ENCODE results near the gene CTDSP2. TPM values are rescaled to one million over a fixed set of nuclear protein-coding genes. Genes with fewer than 3 reads are reported as not detected.
"Not testable (repeated sequence)": the region's sequence is repeated elsewhere in the genome, so short reads cannot be mapped to it uniquely, and the experiment has no call there.

Gene CTDSP2
- total RNA-seq, 2 experiments from 2014 or later, result 94.6 to 99.8 TPM

DNA sequence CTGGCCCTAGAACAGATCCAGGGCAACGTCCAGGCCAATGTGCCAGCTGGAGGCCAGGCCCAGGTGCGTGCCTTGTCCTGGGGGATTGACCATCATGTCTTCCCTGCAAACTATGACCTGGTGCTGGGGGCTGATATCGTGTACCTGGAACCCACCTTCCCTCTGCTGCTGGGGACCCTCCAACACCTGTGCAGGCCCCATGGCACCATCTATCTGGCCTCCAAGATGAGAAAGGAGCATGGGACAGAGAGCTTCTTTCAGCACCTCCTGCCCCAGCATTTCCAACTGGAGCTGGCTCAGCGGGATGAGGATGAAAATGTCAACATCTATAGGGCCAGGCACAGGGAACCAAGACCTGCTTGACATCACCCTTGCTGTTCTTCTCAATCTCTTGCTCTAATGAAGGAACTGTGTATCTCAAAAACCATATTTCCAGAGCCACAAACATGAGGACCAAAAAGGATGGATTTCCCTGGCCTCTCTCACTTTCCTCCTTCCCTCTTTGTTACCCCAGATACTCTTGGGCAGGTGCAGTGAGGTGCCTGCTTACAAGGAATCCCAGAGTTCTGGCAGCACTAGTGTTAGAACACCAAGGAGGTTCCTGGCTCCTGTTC, 66.1 kb downstream of the CTDSP2 start:
- intact Hi-C loops (cut with micrococcal nuclease), result loop anchor here (5.0 kb wide), 1 partner anchor 198 kb away; no protein-coding TSS in a partner anchor
- peaks cover 11% of the 10 kb centered on the region for H3K36me3 Mint-ChIP-seq (ENCODE audit: low read depth)
- CTCF ChIA-PET, result interaction anchor here (1.2 to 1.9 kb wide), 5 partner anchors 16 to 57 kb away, joined by 3 to 6 read pairs (median 4); no protein-coding TSS in a partner anchor
- DNase-seq, result no peak
- H3K27ac Mint-ChIP-seq, result no peak overlapping the region
- peaks cover 27% of the 10 kb centered on the region for H3K4me1 Mint-ChIP-seq (ENCODE audit: low read depth)
- H3K27me3 Mint-ChIP-seq (ENCODE audit: low read depth), result no peaks in the 10 kb centered on the region
- H3K9me3 Mint-ChIP-seq, result no peaks in the 10 kb centered on the region
- H3K4me3 Mint-ChIP-seq, result no peak overlapping the region

DNA sequence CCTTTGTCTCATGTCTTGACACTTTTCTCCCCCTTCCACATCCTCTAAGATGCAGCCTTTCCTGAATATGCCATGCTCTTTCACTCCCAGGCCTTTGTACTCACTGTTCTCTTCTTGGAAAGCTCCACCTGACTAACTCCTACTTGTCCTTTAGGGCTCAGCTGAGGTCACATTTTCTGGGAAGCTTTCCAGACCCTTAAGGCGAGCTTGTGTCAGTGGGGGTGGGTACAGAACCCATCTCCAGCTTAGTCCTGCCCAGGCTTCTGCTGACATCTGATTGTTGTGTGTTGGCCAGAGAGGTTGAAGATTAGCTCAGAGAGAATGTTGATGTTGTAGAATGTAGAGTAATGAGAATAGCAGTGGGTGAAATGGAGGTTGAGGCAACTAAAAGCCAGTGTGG, 66.8 kb downstream of the CTDSP2 start:
- Mint-ChIP-seq H3K27me3 (ENCODE audit: low read depth) (no peaks in the 10 kb centered on the region), H3K9me3 (no peaks in the 10 kb centered on the region), H3K4me1 (ENCODE audit: low read depth) (peaks cover 27% of the 10 kb centered on the region), H3K4me3 (no peak overlapping the region), H3K36me3 (ENCODE audit: low read depth) (peaks cover 11% of the 10 kb centered on the region), H3K27ac (no peak overlapping the region)
- CTCF ChIA-PET, result interaction anchor here (0.8 to 1.2 kb wide), 3 partner anchors 15 to 47 kb away, joined by 3 to 5 read pairs (median 4); no protein-coding TSS in a partner anchor
- DNase-seq, result no peak
- intact Hi-C loops (cut with micrococcal nuclease), result loop anchor here (5.0 kb wide), 1 partner anchor 197 kb away; no protein-coding TSS in a partner anchor

DNA sequence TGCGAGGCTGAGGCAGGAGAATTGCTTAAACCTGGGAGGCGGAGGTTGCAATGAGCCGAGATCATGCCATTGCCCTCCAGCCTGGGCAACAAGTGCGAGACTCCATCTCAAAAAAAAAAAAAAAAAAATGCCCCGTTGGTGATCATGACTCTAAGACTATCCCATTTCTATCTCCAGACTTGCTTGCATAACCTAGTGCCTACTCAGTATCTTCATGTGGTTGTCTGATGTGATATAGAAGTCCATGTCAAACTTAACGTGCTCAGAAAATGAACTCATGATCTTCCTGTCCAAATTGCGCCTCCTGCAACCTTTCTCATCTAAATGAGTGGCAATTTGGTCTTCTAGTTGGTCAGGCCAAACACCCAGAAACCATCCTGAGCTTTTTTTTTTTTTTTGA, 68.6 kb downstream of the CTDSP2 start:
- Mint-ChIP-seq H3K4me3 (no peak overlapping the region), H3K27ac (no peak overlapping the region), H3K9me3 (no peaks in the 10 kb centered on the region), H3K4me1 (ENCODE audit: low read depth) (peaks cover 26% of the 10 kb centered on the region), H3K27me3 (ENCODE audit: low read depth) (peaks cover under 1% of the 10 kb centered on the region), H3K36me3 (ENCODE audit: low read depth) (peaks cover 9% of the 10 kb centered on the region)
- CTCF ChIA-PET, result interaction anchor here (0.7 to 1.4 kb wide), 4 partner anchors 11 to 1019 kb away, joined by 3 to 5 read pairs (median 4); partner anchors contain the start of gene CYP27B1
- intact Hi-C loops (cut with micrococcal nuclease), result no loop called here
- DNase-seq, result no peak

DNA sequence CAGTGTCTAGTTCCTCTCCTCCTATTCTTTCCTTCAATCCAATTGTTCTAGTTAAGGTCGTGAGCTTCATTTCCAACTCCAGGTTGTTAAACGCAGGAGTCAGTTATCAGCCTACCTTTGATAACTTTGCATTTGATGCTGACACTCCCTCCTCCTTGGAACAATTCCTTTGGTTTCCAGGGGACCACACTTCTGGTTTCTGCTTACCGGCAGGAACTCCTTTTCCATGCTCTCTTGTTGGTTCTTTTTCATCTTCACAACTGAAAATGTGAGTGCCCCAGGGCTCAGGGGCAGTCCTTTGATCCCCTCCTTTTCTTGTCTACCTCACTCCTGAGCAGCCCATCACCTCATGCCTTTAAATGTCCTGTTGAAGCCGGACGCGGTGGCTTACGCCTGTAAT, 69.2 kb downstream of the CTDSP2 start:
- CTCF ChIA-PET, result interaction anchor here (0.7 to 1.4 kb wide), 2 partner anchors 11 to 1018 kb away, joined by 3 to 5 read pairs; partner anchors contain the start of gene CYP27B1
- Mint-ChIP-seq H3K27me3 (ENCODE audit: low read depth) (peaks cover 2% of the 10 kb centered on the region), H3K4me3 (no peak overlapping the region), H3K4me1 (ENCODE audit: low read depth) (peaks cover 23% of the 10 kb centered on the region), H3K27ac (no peak overlapping the region), H3K9me3 (no peaks in the 10 kb centered on the region), H3K36me3 (ENCODE audit: low read depth) (peaks cover 5% of the 10 kb centered on the region)
- no peak for DNase-seq
- intact Hi-C loops (cut with micrococcal nuclease), result no loop called here

DNA sequence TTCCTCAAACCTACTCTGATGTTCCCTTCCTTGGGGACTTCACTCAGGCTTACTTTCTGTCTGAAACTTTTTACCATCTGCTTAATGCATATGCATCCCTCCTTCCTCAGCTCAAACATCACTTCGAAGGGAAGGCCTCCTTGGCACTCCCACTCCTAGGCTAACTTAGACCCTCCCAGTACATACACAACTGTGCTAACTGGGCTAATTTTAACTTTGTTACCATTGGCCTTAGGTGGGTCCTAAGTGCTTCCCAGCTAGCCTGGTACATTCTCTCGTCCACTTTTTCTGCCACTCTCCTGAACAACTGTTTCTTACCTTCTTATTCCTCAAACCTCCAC, 70.3 kb downstream of the CTDSP2 start:
- no peaks in the 10 kb centered on the region for H3K9me3 Mint-ChIP-seq
- CTCF ChIA-PET, result interaction anchor here (1.1 to 1.2 kb wide), 2 partner anchors 17 to 27 kb away, joined by 3 to 5 read pairs; no protein-coding TSS in a partner anchor
- H3K27me3 Mint-ChIP-seq (ENCODE audit: low read depth), result peaks cover 2% of the 10 kb centered on the region
- H3K4me3 Mint-ChIP-seq, result no peak overlapping the region
- intact Hi-C loops (cut with micrococcal nuclease), result no loop called here
- H3K4me1 Mint-ChIP-seq (ENCODE audit: low read depth), result peaks cover 19% of the 10 kb centered on the region
- peaks cover 10% of the 10 kb centered on the region for H3K36me3 Mint-ChIP-seq (ENCODE audit: low read depth)
- DNase-seq, result no peak
- H3K27ac Mint-ChIP-seq, result no peak overlapping the region

DNA sequence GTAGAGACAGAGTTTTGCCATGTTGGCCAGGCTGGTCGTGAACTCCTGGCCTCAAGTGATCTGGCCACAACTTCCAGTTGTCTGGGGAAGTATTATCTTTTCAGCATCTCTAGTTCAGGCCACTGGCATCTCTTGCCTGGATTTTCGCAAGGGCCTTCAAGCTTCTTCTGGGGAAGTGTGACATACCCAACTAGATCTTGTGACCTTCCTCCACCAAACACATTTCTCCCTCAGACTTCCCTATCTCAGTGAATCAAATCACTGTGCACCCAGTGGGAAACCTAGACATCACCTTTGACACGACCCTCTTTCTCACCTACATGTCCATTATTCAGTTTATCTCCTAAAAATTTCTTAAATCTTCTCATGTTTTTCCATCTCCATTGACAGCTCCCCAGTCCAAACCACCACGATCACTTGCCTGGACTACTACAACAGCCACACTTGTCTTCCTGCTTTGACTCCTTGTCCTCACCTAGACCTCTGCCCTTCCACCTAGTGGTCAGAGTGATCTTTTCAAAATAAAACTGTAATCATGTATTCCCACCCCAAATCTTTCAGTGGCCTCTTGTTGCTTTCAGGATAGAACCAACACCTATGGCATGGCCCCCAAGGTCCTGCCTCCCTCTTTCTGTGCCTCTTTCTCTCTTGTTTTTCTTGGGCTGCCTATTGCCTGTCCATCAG, 70.8 kb downstream of the CTDSP2 start:
- H3K27me3 Mint-ChIP-seq (ENCODE audit: low read depth), result peaks cover 2% of the 10 kb centered on the region
- intact Hi-C loops (cut with micrococcal nuclease), result no loop called here
- peaks cover 10% of the 10 kb centered on the region for H3K36me3 Mint-ChIP-seq (ENCODE audit: low read depth)
- DNase-seq, result no peak
- H3K4me1 Mint-ChIP-seq (ENCODE audit: low read depth), result peaks cover 23% of the 10 kb centered on the region
- CTCF ChIA-PET, result interaction anchor here (0.7 to 1.2 kb wide), 3 partner anchors 11 to 27 kb away, joined by 3 to 5 read pairs (median 3); no protein-coding TSS in a partner anchor
- no peak overlapping the region for H3K4me3 Mint-ChIP-seq
- H3K9me3 Mint-ChIP-seq, result no peaks in the 10 kb centered on the region
- no peak overlapping the region for H3K27ac Mint-ChIP-seq

DNA sequence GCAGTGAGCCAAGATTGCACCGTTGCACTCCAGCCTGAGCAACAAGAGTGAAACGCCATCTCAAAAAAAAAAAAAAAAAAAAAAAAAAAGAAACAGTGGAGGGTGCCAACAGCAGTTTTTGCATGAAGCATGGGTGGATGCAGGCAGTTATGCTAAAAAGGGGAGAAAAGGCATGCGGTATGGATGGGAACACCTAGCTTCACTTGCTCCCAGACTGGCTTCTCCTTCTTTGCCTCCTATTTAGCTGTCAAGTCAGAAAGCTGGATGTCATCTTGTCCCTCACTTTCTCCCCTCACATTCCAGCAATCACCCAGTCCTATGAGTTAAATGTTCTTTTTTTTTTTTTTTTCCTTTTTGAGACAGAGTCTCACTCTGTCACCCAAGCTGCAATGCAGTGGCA, 71.5 kb downstream of the CTDSP2 start:
- Mint-ChIP-seq H3K27me3 (ENCODE audit: low read depth) (peaks cover 2% of the 10 kb centered on the region), H3K36me3 (ENCODE audit: low read depth) (peaks cover 13% of the 10 kb centered on the region), H3K9me3 (no peaks in the 10 kb centered on the region), H3K4me1 (ENCODE audit: low read depth) (peaks cover 22% of the 10 kb centered on the region), H3K4me3 (no peak overlapping the region), H3K27ac (no peak overlapping the region)
- CTCF ChIA-PET, result interaction anchor here (0.6 to 1.2 kb wide), 3 partner anchors 15 to 51 kb away, joined by 3 to 5 read pairs (median 3); no protein-coding TSS in a partner anchor
- intact Hi-C loops (cut with micrococcal nuclease), result no loop called here
- no peak for DNase-seq

DNA sequence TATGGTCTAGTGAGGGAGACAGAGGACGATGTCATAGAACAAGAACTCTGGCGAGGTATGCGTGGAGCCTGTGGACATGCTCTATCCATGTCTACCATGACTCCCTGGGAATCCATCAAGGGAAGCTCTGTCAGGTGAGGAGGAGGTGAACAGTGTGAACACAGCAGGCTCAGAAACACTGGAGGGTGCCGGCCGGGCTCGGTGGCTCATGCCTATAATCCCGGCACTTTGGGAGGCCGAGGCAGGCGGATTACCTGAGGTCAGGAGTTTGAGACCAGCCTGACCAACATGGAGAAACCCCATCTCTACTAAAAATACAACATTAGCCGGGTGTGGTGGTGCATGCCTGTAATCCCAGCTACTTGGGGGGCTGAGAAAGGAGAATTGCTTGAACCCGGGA, 71.9 kb downstream of the CTDSP2 start:
- H3K27ac Mint-ChIP-seq; intact Hi-C loops (cut with micrococcal nuclease); H3K27me3 Mint-ChIP-seq (ENCODE audit: low read depth); H3K9me3 Mint-ChIP-seq; DNase-seq; H3K4me3 Mint-ChIP-seq: not testable (repeated sequence)
- CTCF ChIA-PET, result interaction anchor here (0.6 kb wide), 1 partner anchor 51 kb away, joined by 3 read pairs; no protein-coding TSS in a partner anchor
- Mint-ChIP-seq H3K36me3 (ENCODE audit: low read depth) (peaks cover 15% of the 10 kb centered on the region), H3K4me1 (ENCODE audit: low read depth) (peaks cover 22% of the 10 kb centered on the region)

DNA sequence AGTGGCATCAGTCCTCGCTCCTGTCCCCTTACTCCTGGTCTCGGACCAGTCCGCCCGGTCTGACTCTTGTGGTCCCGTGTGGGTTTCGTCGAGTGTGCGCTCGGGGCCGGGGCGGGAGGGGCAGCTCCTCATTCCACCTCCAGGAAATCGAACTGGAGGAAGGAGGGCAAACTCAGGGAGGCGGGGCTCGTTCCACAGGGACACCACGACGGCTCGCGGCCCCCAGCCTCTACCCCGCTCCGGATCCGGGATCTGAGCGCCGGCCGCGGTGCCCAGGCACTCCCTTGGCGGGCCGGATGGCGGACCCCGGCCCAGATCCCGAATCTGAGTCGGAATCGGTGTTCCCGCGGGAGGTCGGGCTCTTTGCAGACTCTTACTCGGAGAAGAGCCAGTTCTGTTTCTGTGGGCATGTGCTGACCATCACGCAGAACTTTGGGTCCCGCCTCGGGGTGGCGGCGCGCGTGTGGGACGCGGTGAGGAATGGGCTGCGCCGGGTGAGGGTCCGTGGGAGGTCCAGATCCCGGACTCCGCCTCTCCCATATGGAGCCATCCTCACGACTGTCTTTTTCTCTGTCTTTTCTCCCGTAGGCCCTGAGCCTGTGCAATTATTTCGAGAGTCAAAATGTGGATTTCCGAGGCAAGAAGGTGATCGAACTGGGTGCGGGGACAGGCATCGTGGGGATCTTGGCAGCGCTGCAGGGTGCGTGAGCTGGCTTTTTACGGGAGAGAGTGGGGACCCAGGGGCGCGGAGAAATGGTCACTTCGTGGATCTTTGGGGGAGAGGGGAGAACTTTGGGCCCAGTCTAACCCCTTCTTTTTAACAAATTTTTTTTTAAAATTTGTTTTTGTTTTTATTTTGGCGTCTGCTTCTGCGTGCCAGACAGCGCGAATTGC, 73.9 kb downstream of the CTDSP2 start, which contains the start of gene EEF1AKMT3:
EEF1AKMT3 (plus strand) TSS at position 186 of the 894 bp plus-strand sequence; CDS start at position 297, 111 bp downstream.
- Mint-ChIP-seq H3K4me1 (ENCODE audit: low read depth) (peaks cover 22% of the 10 kb centered on the region), H3K27me3 (ENCODE audit: low read depth) (peaks cover 2% of the 10 kb centered on the region), H3K4me3 (peak within 1 kb of the TSS; percentile 98), H3K36me3 (ENCODE audit: low read depth) (peaks cover 29% of the 10 kb centered on the region), H3K9me3 (no peaks in the 10 kb centered on the region), H3K27ac (peak within 1 kb of the TSS; percentile 95)
- intact Hi-C loops (cut with micrococcal nuclease), result loop anchor here (1.0 kb wide), 6 partner anchors 10 to 250 kb away; partner anchors contain the start of genes ATP23, CDK4, MBD6 and TSFM
- CTCF ChIA-PET, result interaction anchor here (1.0 to 1.8 kb wide), 5 partner anchors 9 to 132 kb away, joined by 3 to 7 read pairs (median 5); no protein-coding TSS in a partner anchor
- DNase-seq, result peak; percentile 53

DNA sequence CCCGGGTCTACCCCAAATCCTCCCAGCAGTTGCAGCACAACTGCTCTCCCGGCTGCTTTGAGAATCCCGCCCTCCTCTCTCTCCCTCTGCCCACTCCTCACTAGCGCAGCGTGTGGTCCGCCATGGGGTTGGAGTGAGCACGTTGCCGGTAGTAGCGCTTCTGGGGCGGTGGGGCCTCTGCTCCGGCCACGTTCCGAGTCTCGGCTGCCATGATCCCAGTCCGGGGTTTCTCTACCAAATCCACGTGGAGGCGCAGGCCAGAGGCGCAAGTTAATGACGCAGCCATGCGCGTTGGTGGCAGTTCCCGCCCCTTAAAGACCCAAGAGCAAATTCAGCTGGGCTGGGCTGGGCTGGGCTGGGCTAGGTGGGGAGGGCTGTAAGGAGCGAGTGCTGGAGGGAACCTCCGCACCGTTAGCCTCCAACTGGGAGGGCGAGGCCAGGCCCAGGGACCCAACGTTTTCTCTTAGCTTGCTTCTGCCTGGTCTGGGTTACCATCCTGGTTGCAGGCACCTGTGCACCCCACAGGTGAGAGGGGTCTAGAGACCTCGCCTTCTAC, 74.6 kb downstream of the CTDSP2 start, which contains the start of gene METTL1:
METTL1 (minus strand) TSS at position 233 of the 556 bp plus-strand sequence; CDS start at position 211, 22 bp downstream.
- H3K4me1 Mint-ChIP-seq (ENCODE audit: low read depth), result peaks cover 25% of the 10 kb centered on the region
- peaks cover 29% of the 10 kb centered on the region for H3K36me3 Mint-ChIP-seq (ENCODE audit: low read depth)
- intact Hi-C loops (cut with micrococcal nuclease), result loop anchor here (1.0 kb wide), 6 partner anchors 10 to 250 kb away; partner anchors contain the start of genes ATP23, CDK4, MBD6 and TSFM
- H3K9me3 Mint-ChIP-seq, result no peaks in the 10 kb centered on the region
- CTCF ChIA-PET, result interaction anchor here (1.0 to 1.8 kb wide), 5 partner anchors 10 to 133 kb away, joined by 3 to 7 read pairs (median 5); no protein-coding TSS in a partner anchor
- H3K27ac Mint-ChIP-seq, result peak within 1 kb of the TSS; percentile 95
- peaks cover 2% of the 10 kb centered on the region for H3K27me3 Mint-ChIP-seq (ENCODE audit: low read depth)
- H3K4me3 Mint-ChIP-seq, result peak within 1 kb of the TSS; percentile 98
- peak; percentile 97 for DNase-seq

DNA sequence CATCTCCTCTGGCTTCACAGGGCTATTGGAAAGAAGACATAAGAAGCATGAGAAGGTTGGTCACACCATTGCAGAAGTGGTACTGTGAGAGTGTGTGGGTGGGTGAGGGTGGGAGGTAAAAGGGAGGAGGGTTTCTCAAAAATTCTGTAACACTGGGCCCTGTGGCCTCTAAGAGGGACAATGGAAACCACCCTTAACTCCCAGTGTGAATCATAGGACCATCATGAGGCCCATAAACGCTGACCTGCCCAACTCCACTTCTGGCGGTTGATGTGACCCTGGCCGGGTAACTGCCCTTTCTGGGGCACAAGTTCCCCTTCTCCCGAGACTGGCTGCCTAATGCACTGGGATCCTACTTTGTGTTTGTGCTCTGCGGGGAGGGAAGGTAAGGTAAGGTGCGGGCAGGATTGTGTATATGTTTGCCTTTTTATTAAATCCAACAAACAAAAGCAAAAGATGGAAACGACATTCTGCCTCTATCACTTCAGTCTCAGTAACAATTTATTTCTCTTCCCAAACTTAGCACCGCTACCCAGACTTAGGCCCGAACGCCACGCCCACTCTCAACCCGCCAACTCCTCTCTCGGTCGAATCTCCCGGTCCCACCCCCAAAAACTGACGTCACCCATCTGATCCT, 75.2 kb downstream of the CTDSP2 start:
- Mint-ChIP-seq H3K4me1 (ENCODE audit: low read depth) (peaks cover 31% of the 10 kb centered on the region), H3K27me3 (ENCODE audit: low read depth) (peaks cover 5% of the 10 kb centered on the region), H3K27ac (peak overlapping the region; percentile 95), H3K36me3 (ENCODE audit: low read depth) (peaks cover 29% of the 10 kb centered on the region), H3K4me3 (peak overlapping the region; percentile 98), H3K9me3 (no peaks in the 10 kb centered on the region)
- CTCF ChIA-PET, result interaction anchor here (1.0 to 1.8 kb wide), 2 partner anchors 11 to 61 kb away, joined by 3 to 7 read pairs; no protein-coding TSS in a partner anchor
- DNase-seq, result peak; percentile 92
- intact Hi-C loops (cut with micrococcal nuclease), result no loop called here
